HL-60 (cell line): Measurements from ENCODE around the gene TCF25.
A peak's percentile ranks its signal among the peaks of the same experiment; 100 is the strongest.

Experiments
- DNase-seq, 2 experiments: peaks; one replicate each; pipeline ENCODE4 v3.0.0-alpha.2; 2010 to 2020; ENCODE audit warnings: low read depth in 1 of 2, low spot score in 1 of 2
- H3K27ac ChIP-seq: fragments of 250-450 bp; sonication (Bioruptor Pico); replicated peaks from 2 replicates; pipeline ENCODE4 v1.5.1; 2020; ENCODE audit warnings: mild to moderate bottlenecking, moderate library complexity
- H3K27me3 ChIP-seq: fragments of 250-450 bp; sonication (Bioruptor Pico); 2 replicates; pipeline ENCODE4 v1.5.1; 2021; ENCODE audit warnings: mild to moderate bottlenecking, moderate library complexity; ENCODE audit not compliant: insufficient read depth, poor library complexity, severe bottlenecking
- H3K4me3 ChIP-seq: replicated peaks from 2 replicates; pipeline ENCODE4 v1.5.1; 2011; ENCODE audit warnings: mild to moderate bottlenecking, control low read depth, low read length; ENCODE audit not compliant: insufficient read depth
- GABPA ChIP-seq: IDR thresholded peaks from 2 replicates; pipeline ENCODE4 v1.6.1; 2012; ENCODE audit warnings: low read depth
- POLR2AphosphoS5 ChIP-seq: IDR thresholded peaks from 2 replicates; pipeline ENCODE4 v1.6.1; 2012; ENCODE audit warnings: low read depth
- SPI1 ChIP-seq: IDR thresholded peaks from 2 replicates; pipeline ENCODE4 v1.6.1; 2012; ENCODE audit warnings: low read depth, mild to moderate bottlenecking, borderline replicate concordance
- TF ChIP-seq, protein P1 (sequence below): IDR thresholded peaks from one replicate; pipeline ENCODE4 v1.5.1; 2011; ENCODE audit warnings: low read length, control low read depth, inconsistent platforms; ENCODE audit not compliant: insufficient read depth
- TF ChIP-seq, protein P2 (sequence below): IDR thresholded peaks from 2 replicates; pipeline ENCODE4 v1.6.1; 2012; ENCODE audit warnings: low read depth; ENCODE audit not compliant: insufficient replicate concordance

Gene TCF25

DNA sequence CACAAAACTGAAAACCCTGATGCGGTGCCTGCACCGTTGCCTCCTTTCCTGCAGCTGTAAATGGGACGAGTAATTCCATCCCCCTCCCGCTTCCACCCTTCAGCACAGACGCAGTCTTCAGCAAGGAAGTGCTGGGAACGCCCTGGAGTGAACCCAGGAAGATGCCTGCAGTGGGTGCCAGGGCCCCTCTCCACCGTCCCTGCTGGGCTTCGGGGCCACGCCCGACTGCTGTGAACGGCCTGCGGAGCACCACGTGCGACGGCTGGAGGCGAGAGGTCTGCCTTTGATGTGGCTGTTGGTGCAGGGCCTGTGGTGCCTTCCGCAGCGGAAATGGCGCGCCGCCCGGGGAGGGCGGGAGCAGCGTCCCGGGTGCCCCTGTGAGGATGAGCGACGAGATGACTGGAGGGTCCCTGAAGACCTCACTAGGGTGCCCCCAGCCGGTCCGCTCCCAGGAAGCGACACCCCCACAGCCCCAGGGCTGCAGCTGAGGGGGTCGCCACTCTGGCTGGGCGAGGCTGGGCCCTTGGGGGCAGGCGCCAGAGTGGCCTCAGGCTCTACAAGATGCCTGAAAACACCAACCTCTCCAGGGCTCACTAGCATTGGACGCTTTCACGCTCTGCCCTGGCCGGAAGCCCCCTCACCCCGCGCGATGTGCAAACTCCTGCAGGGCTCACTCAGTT lies 44.5 kb downstream of the TCF25 start:
- DNase-seq: peak; percentile 45 to 70
- H3K27ac ChIP-seq: no peak overlapping the region
- H3K27me3 ChIP-seq: peaks cover 6% of the 10 kb centered on the region
- peak overlapping the region; percentile 20; the same call in 1 of the 2 replicates for H3K4me3 ChIP-seq
- TF ChIP-seq, protein P1, sequence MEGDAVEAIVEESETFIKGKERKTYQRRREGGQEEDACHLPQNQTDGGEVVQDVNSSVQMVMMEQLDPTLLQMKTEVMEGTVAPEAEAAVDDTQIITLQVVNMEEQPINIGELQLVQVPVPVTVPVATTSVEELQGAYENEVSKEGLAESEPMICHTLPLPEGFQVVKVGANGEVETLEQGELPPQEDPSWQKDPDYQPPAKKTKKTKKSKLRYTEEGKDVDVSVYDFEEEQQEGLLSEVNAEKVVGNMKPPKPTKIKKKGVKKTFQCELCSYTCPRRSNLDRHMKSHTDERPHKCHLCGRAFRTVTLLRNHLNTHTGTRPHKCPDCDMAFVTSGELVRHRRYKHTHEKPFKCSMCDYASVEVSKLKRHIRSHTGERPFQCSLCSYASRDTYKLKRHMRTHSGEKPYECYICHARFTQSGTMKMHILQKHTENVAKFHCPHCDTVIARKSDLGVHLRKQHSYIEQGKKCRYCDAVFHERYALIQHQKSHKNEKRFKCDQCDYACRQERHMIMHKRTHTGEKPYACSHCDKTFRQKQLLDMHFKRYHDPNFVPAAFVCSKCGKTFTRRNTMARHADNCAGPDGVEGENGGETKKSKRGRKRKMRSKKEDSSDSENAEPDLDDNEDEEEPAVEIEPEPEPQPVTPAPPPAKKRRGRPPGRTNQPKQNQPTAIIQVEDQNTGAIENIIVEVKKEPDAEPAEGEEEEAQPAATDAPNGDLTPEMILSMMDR: no peak
- TF ChIP-seq POLR2AphosphoS5: no peak
- TF ChIP-seq, protein P2, sequence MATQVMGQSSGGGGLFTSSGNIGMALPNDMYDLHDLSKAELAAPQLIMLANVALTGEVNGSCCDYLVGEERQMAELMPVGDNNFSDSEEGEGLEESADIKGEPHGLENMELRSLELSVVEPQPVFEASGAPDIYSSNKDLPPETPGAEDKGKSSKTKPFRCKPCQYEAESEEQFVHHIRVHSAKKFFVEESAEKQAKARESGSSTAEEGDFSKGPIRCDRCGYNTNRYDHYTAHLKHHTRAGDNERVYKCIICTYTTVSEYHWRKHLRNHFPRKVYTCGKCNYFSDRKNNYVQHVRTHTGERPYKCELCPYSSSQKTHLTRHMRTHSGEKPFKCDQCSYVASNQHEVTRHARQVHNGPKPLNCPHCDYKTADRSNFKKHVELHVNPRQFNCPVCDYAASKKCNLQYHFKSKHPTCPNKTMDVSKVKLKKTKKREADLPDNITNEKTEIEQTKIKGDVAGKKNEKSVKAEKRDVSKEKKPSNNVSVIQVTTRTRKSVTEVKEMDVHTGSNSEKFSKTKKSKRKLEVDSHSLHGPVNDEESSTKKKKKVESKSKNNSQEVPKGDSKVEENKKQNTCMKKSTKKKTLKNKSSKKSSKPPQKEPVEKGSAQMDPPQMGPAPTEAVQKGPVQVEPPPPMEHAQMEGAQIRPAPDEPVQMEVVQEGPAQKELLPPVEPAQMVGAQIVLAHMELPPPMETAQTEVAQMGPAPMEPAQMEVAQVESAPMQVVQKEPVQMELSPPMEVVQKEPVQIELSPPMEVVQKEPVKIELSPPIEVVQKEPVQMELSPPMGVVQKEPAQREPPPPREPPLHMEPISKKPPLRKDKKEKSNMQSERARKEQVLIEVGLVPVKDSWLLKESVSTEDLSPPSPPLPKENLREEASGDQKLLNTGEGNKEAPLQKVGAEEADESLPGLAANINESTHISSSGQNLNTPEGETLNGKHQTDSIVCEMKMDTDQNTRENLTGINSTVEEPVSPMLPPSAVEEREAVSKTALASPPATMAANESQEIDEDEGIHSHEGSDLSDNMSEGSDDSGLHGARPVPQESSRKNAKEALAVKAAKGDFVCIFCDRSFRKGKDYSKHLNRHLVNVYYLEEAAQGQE: no peak
- no peak for TF ChIP-seq GABPA
- TF ChIP-seq SPI1: no peak

DNA sequence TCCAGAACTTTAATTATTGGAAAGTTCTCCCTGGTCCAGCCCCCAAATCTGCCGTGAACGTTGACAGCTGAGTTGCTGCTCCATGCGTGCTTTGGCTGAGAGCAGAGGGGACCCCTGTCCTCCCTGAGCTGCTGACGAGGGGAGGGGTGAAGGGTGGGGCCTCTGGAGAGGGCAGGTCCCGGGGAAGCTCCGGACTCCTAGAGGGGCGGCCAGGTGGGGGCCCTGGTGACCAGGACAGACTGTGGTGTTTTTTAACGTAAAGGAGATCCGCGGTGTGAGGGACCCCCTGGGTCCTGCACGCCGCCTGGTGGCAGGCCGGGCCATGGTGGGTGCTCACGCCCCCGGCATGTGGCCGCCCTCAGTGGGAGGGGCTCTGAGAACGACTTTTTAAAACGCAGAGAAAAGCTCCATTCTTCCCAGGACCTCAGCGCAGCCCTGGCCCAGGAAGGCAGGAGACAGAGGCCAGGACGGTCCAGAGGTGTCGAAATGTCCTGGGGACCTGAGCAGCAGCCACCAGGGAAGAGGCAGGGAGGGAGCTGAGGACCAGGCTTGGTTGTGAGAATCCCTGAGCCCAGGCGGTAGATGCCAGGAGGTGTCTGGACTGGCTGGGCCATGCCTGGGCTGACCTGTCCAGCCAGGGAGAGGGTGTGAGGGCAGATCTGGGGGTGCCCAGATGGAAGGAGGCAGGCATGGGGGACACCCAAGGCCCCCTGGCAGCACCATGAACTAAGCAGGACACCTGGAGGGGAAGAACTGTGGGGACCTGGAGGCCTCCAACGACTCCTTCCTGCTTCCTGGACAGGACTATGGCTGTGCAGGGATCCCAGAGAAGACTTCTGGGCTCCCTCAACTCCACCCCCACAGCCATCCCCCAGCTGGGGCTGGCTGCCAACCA lies 45.3 kb downstream of the TCF25 start, which contains the start of gene MC1R:
Gene MC1R, plus strand, starts transcription at position 410 of the 895 bp plus-strand sequence. Its CDS starts 397 bp downstream, at position 807.
- no peak for DNase-seq
- peaks cover 6% of the 10 kb centered on the region for H3K27me3 ChIP-seq

DNA sequence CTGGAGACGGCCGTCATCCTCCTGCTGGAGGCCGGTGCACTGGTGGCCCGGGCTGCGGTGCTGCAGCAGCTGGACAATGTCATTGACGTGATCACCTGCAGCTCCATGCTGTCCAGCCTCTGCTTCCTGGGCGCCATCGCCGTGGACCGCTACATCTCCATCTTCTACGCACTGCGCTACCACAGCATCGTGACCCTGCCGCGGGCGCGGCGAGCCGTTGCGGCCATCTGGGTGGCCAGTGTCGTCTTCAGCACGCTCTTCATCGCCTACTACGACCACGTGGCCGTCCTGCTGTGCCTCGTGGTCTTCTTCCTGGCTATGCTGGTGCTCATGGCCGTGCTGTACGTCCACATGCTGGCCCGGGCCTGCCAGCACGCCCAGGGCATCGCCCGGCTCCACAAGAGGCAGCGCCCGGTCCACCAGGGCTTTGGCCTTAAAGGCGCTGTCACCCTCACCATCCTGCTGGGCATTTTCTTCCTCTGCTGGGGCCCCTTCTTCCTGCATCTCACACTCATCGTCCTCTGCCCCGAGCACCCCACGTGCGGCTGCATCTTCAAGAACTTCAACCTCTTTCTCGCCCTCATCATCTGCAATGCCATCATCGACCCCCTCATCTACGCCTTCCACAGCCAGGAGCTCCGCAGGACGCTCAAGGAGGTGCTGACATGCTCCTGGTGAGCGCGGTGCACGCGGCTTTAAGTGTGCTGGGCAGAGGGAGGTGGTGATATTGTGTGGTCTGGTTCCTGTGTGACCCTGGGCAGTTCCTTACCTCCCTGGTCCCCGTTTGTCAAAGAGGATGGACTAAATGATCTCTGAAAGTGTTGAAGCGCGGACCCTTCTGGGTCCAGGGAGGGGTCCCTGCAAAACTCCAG lies 46.4 kb downstream of the TCF25 start:
- Histone ChIP-seq H3K27me3 (peaks cover 10% of the 10 kb centered on the region), H3K27ac (no peak overlapping the region), H3K4me3 (no peak overlapping the region)
- no peak for TF ChIP-seq POLR2AphosphoS5
- no peak for TF ChIP-seq SPI1
- TF ChIP-seq, protein P2: no peak
- no peak for TF ChIP-seq GABPA
- TF ChIP-seq, protein P1: no peak
- no peak for DNase-seq

More for the DNA sequence above, 45.3 kb downstream of the TCF25 start, which contains the start of gene MC1R:
- TF ChIP-seq SPI1: no peak
- Histone ChIP-seq H3K4me3 (peak within 1 kb of the TSS; percentile 20; the same call in 1 of the 2 replicates), H3K27ac (no peak within 1 kb of the TSS)
